Measurements from ENCODE around the gene RSAD2. TPM values are rescaled to one million over a fixed set of nuclear protein-coding genes. Genes with fewer than 3 reads are reported as not detected.

The RSAD2 gene
- total and polyA plus RNA-seq, 2 donors (not counting 1 experiment from before 2014, with no cell fraction given) = 0.81 to 1.5 TPM

- intact Hi-C loops (cut with micrococcal nuclease) = no loop called here
- Histone ChIP-seq H3K36me3 (replicated peaks in 1 of 2; ENCODE audit: control extremely low read depth in 1 of 2, control insufficient read depth in 1 of 2, extremely low read depth in 1 of 2, insufficient read depth in 2 of 2, low read length in 1 of 2) (no peaks in the 10 kb centered on the region), H3K27me3 (replicated peaks in 1 of 4; ENCODE audit: control extremely low read depth in 1 of 4, control insufficient read depth in 3 of 4, insufficient read depth in 4 of 4, low read length in 3 of 4) (no peaks in the 10 kb centered on the region), H3K4me1 (ENCODE audit: control insufficient read depth in 2 of 2, insufficient read depth in 2 of 2, low read length in 2 of 2) (no peaks in the 10 kb centered on the region), H4K20me1 (ENCODE audit: control insufficient read depth, insufficient read depth, low read length, poor library complexity, severe bottlenecking) (no peaks in the 10 kb centered on the region), H3K9me3 (ENCODE audit: control extremely low read depth in 1 of 3, control insufficient read depth in 2 of 3, insufficient read depth in 1 of 3, low read length in 2 of 3) (peaks cover 0 to 8% (median 0%) of the 10 kb centered on the region in 3 donors), H2AFZ (ENCODE audit: insufficient read depth, low read depth, low read length, poor library complexity, severe bottlenecking) (no peak overlapping the region), H3K27ac (ENCODE audit: low read length in 2 of 2) (no peak overlapping the region), H3K4me2 (replicated peaks; ENCODE audit: low read depth, low read length, poor library complexity, severe bottlenecking) (no peak overlapping the region), H3K9ac (ENCODE audit: low read length) (no peak overlapping the region), H3K79me2 (ENCODE audit: control insufficient read depth, insufficient read depth, low read length) (no peaks in the 10 kb centered on the region), H3K4me3 (ENCODE audit: control extremely low read depth in 1 of 5, extremely low read depth in 1 of 5, insufficient read depth in 1 of 5, low read depth in 2 of 5, low read length in 4 of 5) (no peak overlapping the region)
- Mint-ChIP-seq H3K27me3 (no peaks in the 10 kb centered on the region), H3K27ac (no peak overlapping the region), H3K4me3 (no peak overlapping the region), H3K9me3 (ENCODE audit: insufficient read depth) (peaks cover 14% of the 10 kb centered on the region), H3K4me1 (peaks cover 3% of the 10 kb centered on the region)
- no peak for TF ChIP-seq EZH2 (IDR thresholded peaks at IDR 0.05; ENCODE audit: borderline replicate concordance, insufficient read depth, low read depth, low read length, poor library complexity, severe bottlenecking)
- peak; percentile 25 for TF ChIP-seq CTCF (IDR thresholded peaks at IDR 0.05)
- POLR2A ChIA-PET = no interaction called here
- ATAC-seq (ENCODE audit: low read depth) (no peak), DNase-seq (no peak)
- 0% methylated on average over 1 of the region's 2 CpGs for WGBS (ENCODE audit: insufficient coverage)
- CTCF ChIA-PET = no interaction called here
Measured at GRCh38 chr2:6828299-6828584, 49.3 kb upstream of the RSAD2 start.

- no peak for DNase-seq
- intact Hi-C loops (cut with micrococcal nuclease) = no loop called here
- H3K4me1 Mint-ChIP-seq = peaks cover 3% of the 10 kb centered on the region
- H3K4me3 ChIP-seq (ENCODE audit: control extremely low read depth in 1 of 5, extremely low read depth in 1 of 5, insufficient read depth in 1 of 5, low read depth in 2 of 5, low read length in 4 of 5) = no peak overlapping the region
- H3K9me3 Mint-ChIP-seq (ENCODE audit: insufficient read depth) = peaks cover 17% of the 10 kb centered on the region
- H4K20me1 ChIP-seq (ENCODE audit: control insufficient read depth, insufficient read depth, low read length, poor library complexity, severe bottlenecking) = no peaks in the 10 kb centered on the region
- no peaks in the 10 kb centered on the region for H3K4me1 ChIP-seq (ENCODE audit: control insufficient read depth in 2 of 2, insufficient read depth in 2 of 2, low read length in 2 of 2)
- no peak overlapping the region for H3K27ac Mint-ChIP-seq
- no CpG with 5 or more reads among the region's 1 CpG for WGBS (ENCODE audit: insufficient coverage)
- H3K9ac ChIP-seq (ENCODE audit: low read length) = no peak overlapping the region
- no peaks in the 10 kb centered on the region for H3K27me3 Mint-ChIP-seq
- TF ChIP-seq CTCF (IDR thresholded peaks at IDR 0.05) (no peak), EZH2 (IDR thresholded peaks at IDR 0.05; ENCODE audit: borderline replicate concordance, insufficient read depth, low read depth, low read length, poor library complexity, severe bottlenecking) (no peak)
- no peak overlapping the region for H2AFZ ChIP-seq (ENCODE audit: insufficient read depth, low read depth, low read length, poor library complexity, severe bottlenecking)
- peaks cover 0 to 8% (median 1%) of the 10 kb centered on the region in 3 donors for H3K9me3 ChIP-seq (ENCODE audit: control extremely low read depth in 1 of 3, control insufficient read depth in 2 of 3, insufficient read depth in 1 of 3, low read length in 2 of 3)
- no peaks in the 10 kb centered on the region for H3K79me2 ChIP-seq (ENCODE audit: control insufficient read depth, insufficient read depth, low read length)
- H3K4me3 Mint-ChIP-seq = no peak overlapping the region
- POLR2A ChIA-PET = no interaction called here
- H3K27me3 ChIP-seq (replicated peaks in 1 of 4; ENCODE audit: control extremely low read depth in 1 of 4, control insufficient read depth in 3 of 4, insufficient read depth in 4 of 4, low read length in 3 of 4) = no peaks in the 10 kb centered on the region
- no peaks in the 10 kb centered on the region for H3K36me3 ChIP-seq (replicated peaks in 1 of 2; ENCODE audit: control extremely low read depth in 1 of 2, control insufficient read depth in 1 of 2, extremely low read depth in 1 of 2, insufficient read depth in 2 of 2, low read length in 1 of 2)
- no peak for ATAC-seq (ENCODE audit: low read depth)
- CTCF ChIA-PET = no interaction called here
- no peak overlapping the region for H3K4me2 ChIP-seq (replicated peaks; ENCODE audit: low read depth, low read length, poor library complexity, severe bottlenecking)
- no peak overlapping the region for H3K27ac ChIP-seq (ENCODE audit: low read length in 2 of 2)
Measured at GRCh38 chr2:6831229-6831628, 46.3 kb upstream of the RSAD2 start.
